ENCODE data around the gene MCTP1.

Gene MCTP1

GRCh38 chr5:95284572-95285408 is at the start of gene MCTP1:
Gene MCTP1 (minus strand): TSS chr5:95285094.
- peak; percentile 23 for DNase-seq

GRCh38 chr5:95332158-95332557 is 47.3 kb upstream of the MCTP1 start:
- no peak for DNase-seq

- peak; percentile 1 for DNase-seq
Measured at GRCh38 chr5:95331358-95331757, 46.5 kb upstream of the MCTP1 start.

- no peak for DNase-seq
Measured at GRCh38 chr5:95327211-95327610, 42.3 kb upstream of the MCTP1 start.

- no peak for DNase-seq
Measured at GRCh38 chr5:95317687-95318086, 32.8 kb upstream of the MCTP1 start.

- DNase-seq: no peak
Measured at GRCh38 chr5:95317085-95317484, 32.2 kb upstream of the MCTP1 start.

- no peak for DNase-seq
Measured at GRCh38 chr5:95304711-95305110, 19.8 kb upstream of the MCTP1 start.

- no peak for DNase-seq
Measured at GRCh38 chr5:95298651-95299050, 13.8 kb upstream of the MCTP1 start.

- DNase-seq: no peak
Measured at GRCh38 chr5:95296291-95296690, 11.4 kb upstream of the MCTP1 start.

GRCh38 chr5:95285409-95285755 is 488 bp upstream of the MCTP1 start:
- no peak for DNase-seq

GRCh38 chr5:95283761-95284571 is 928 bp downstream of the MCTP1 start:
- DNase-seq: peak; percentile 24

- DNase-seq: no peak
Measured at GRCh38 chr5:95283022-95283615, 1.8 kb downstream of the MCTP1 start.

- peak; percentile 32 for DNase-seq
Measured at GRCh38 chr5:95281226-95281625, 3.7 kb downstream of the MCTP1 start.

GRCh38 chr5:95280401-95281095 is 4.3 kb downstream of the MCTP1 start:
- DNase-seq: no peak

GRCh38 chr5:95274011-95274410 is 10.9 kb downstream of the MCTP1 start:
- DNase-seq: no peak

GRCh38 chr5:95272316-95272929 is 12.5 kb downstream of the MCTP1 start:
- DNase-seq: no peak

- no peak for DNase-seq
Measured at GRCh38 chr5:95262933-95263660, 21.8 kb downstream of the MCTP1 start.

GRCh38 chr5:95261437-95262175 is 23.3 kb downstream of the MCTP1 start:
- DNase-seq: peak; percentile 22

GRCh38 chr5:95256991-95257390 is 27.9 kb downstream of the MCTP1 start:
- no peak for DNase-seq

- no peak for DNase-seq
Measured at GRCh38 chr5:95256446-95256845, 28.4 kb downstream of the MCTP1 start.

GRCh38 chr5:95252801-95253200 is 32.1 kb downstream of the MCTP1 start:
- no peak for DNase-seq

Measured in EL (cell line).